ENCODE results near the gene CDCP2.
"Not testable (repeated sequence)": the region's sequence is repeated elsewhere in the genome, so short reads cannot be mapped to it uniquely, and the experiment has no call there.

CDCP2 gene

GRCh38 chr1:54118704-54119103 lies 34.1 kb downstream of the CDCP2 start:
- H3K27me3 Mint-ChIP-seq, result no peaks in the 10 kb centered on the region

GRCh38 chr1:54117815-54118563 lies 34.8 kb downstream of the CDCP2 start:
- no peak overlapping the region for H3K4me3 Mint-ChIP-seq
- no peak for ATAC-seq
- H3K36me3 Mint-ChIP-seq, result no peaks in the 10 kb centered on the region
- peaks cover 9% of the 10 kb centered on the region for H3K4me1 Mint-ChIP-seq
- no peaks in the 10 kb centered on the region for H3K27me3 Mint-ChIP-seq
- H3K27ac Mint-ChIP-seq, result no peak overlapping the region
- H3K9me3 Mint-ChIP-seq, result no peaks in the 10 kb centered on the region

More at GRCh38 chr1:54118704-54119103, 34.1 kb downstream of the CDCP2 start:
- Mint-ChIP-seq H3K9me3 (no peaks in the 10 kb centered on the region), H3K4me3 (no peak overlapping the region), H3K36me3 (no peaks in the 10 kb centered on the region), H3K27ac (no peak overlapping the region), H3K4me1 (peaks cover 9% of the 10 kb centered on the region)
- ATAC-seq, result no peak

GRCh38 chr1:54115520-54115919 lies 37.3 kb downstream of the CDCP2 start:
- Mint-ChIP-seq H3K27ac (no peak overlapping the region), H3K27me3 (no peaks in the 10 kb centered on the region), H3K4me1 (no peaks in the 10 kb centered on the region), H3K9me3 (no peaks in the 10 kb centered on the region), H3K4me3 (no peak overlapping the region), H3K36me3 (no peaks in the 10 kb centered on the region)
- no peak for ATAC-seq

GRCh38 chr1:54114955-54115354 lies 37.8 kb downstream of the CDCP2 start:
- H3K9me3 Mint-ChIP-seq, result no peaks in the 10 kb centered on the region
- no peak for ATAC-seq
- H3K27me3 Mint-ChIP-seq, result no peaks in the 10 kb centered on the region
- no peaks in the 10 kb centered on the region for H3K36me3 Mint-ChIP-seq
- H3K4me1 Mint-ChIP-seq, result no peaks in the 10 kb centered on the region
- H3K4me3 Mint-ChIP-seq, result no peak overlapping the region
- no peak overlapping the region for H3K27ac Mint-ChIP-seq

- Mint-ChIP-seq H3K4me1 (no peaks in the 10 kb centered on the region), H3K27me3 (no peaks in the 10 kb centered on the region), H3K9me3 (no peaks in the 10 kb centered on the region), H3K4me3 (no peak overlapping the region), H3K36me3 (no peaks in the 10 kb centered on the region), H3K27ac (no peak overlapping the region)
- no peak for ATAC-seq
Observed at GRCh38 chr1:54114001-54114400, 38.8 kb downstream of the CDCP2 start.

- H3K36me3 Mint-ChIP-seq, result no peaks in the 10 kb centered on the region
- no peaks in the 10 kb centered on the region for H3K27me3 Mint-ChIP-seq
- H3K4me1 Mint-ChIP-seq, result no peaks in the 10 kb centered on the region
- ATAC-seq, result no peak
- H3K27ac Mint-ChIP-seq, result no peak overlapping the region
- H3K9me3 Mint-ChIP-seq, result no peaks in the 10 kb centered on the region
- H3K4me3 Mint-ChIP-seq, result no peak overlapping the region
Observed at GRCh38 chr1:54112705-54113368, 40.0 kb downstream of the CDCP2 start.

- ATAC-seq, result no peak
- Mint-ChIP-seq H3K4me1 (no peaks in the 10 kb centered on the region), H3K9me3 (no peaks in the 10 kb centered on the region), H3K27me3 (no peaks in the 10 kb centered on the region), H3K36me3 (no peaks in the 10 kb centered on the region), H3K27ac (no peak overlapping the region), H3K4me3 (no peak overlapping the region)
Observed at GRCh38 chr1:54112027-54112426, 40.8 kb downstream of the CDCP2 start.

- H3K4me3 Mint-ChIP-seq, result no peak overlapping the region
- no peaks in the 10 kb centered on the region for H3K4me1 Mint-ChIP-seq
- no peak for ATAC-seq
- H3K27ac Mint-ChIP-seq, result no peak overlapping the region
- no peaks in the 10 kb centered on the region for H3K9me3 Mint-ChIP-seq
- H3K36me3 Mint-ChIP-seq, result no peaks in the 10 kb centered on the region
- H3K27me3 Mint-ChIP-seq, result no peaks in the 10 kb centered on the region
Observed at GRCh38 chr1:54111624-54112023, 41.2 kb downstream of the CDCP2 start.

- H3K4me1 Mint-ChIP-seq, result no peaks in the 10 kb centered on the region
- ATAC-seq, result no peak
- no peaks in the 10 kb centered on the region for H3K36me3 Mint-ChIP-seq
Observed at GRCh38 chr1:54110996-54111395, 41.8 kb downstream of the CDCP2 start.

GRCh38 chr1:54109129-54110090 lies 43.4 kb downstream of the CDCP2 start:
- Mint-ChIP-seq H3K4me3 (no peak overlapping the region), H3K4me1 (no peaks in the 10 kb centered on the region), H3K36me3 (no peaks in the 10 kb centered on the region), H3K9me3 (no peaks in the 10 kb centered on the region), H3K27me3 (no peaks in the 10 kb centered on the region), H3K27ac (no peak overlapping the region)
- ATAC-seq, result no peak

More at GRCh38 chr1:54110996-54111395, 41.8 kb downstream of the CDCP2 start:
- no peak overlapping the region for H3K27ac Mint-ChIP-seq
- H3K27me3 Mint-ChIP-seq, result no peaks in the 10 kb centered on the region
- no peak overlapping the region for H3K4me3 Mint-ChIP-seq
- H3K9me3 Mint-ChIP-seq, result no peaks in the 10 kb centered on the region

- Mint-ChIP-seq H3K36me3 (peaks cover 3% of the 10 kb centered on the region), H3K27me3 (no peaks in the 10 kb centered on the region), H3K4me3 (no peak overlapping the region), H3K9me3 (no peaks in the 10 kb centered on the region), H3K27ac (no peak overlapping the region), H3K4me1 (no peaks in the 10 kb centered on the region)
- no peak for ATAC-seq
Observed at GRCh38 chr1:54108156-54108555, 44.6 kb downstream of the CDCP2 start.

GRCh38 chr1:54107131-54107530 lies 45.7 kb downstream of the CDCP2 start:
- H3K4me3 Mint-ChIP-seq, result no peak overlapping the region
- H3K27me3 Mint-ChIP-seq, result no peaks in the 10 kb centered on the region
- peaks cover 13% of the 10 kb centered on the region for H3K36me3 Mint-ChIP-seq
- ATAC-seq, result no peak
- H3K9me3 Mint-ChIP-seq, result peaks cover 3% of the 10 kb centered on the region
- no peaks in the 10 kb centered on the region for H3K4me1 Mint-ChIP-seq
- no peak overlapping the region for H3K27ac Mint-ChIP-seq

- Mint-ChIP-seq H3K27ac (no peak overlapping the region), H3K4me1 (no peaks in the 10 kb centered on the region)
Observed at GRCh38 chr1:54105736-54106269, 47.0 kb downstream of the CDCP2 start.

GRCh38 chr1:54105080-54105479 lies 47.7 kb downstream of the CDCP2 start:
- H3K27me3 Mint-ChIP-seq, result no peaks in the 10 kb centered on the region
- ATAC-seq, result no peak
- H3K36me3 Mint-ChIP-seq, result peaks cover 33% of the 10 kb centered on the region
- H3K9me3 Mint-ChIP-seq, result peaks cover 6% of the 10 kb centered on the region
- no peak overlapping the region for H3K27ac Mint-ChIP-seq
- H3K4me1 Mint-ChIP-seq, result no peaks in the 10 kb centered on the region
- no peak overlapping the region for H3K4me3 Mint-ChIP-seq

More at GRCh38 chr1:54105736-54106269, 47.0 kb downstream of the CDCP2 start:
- ATAC-seq, result no peak
- Mint-ChIP-seq H3K36me3 (peaks cover 26% of the 10 kb centered on the region), H3K4me3 (no peak overlapping the region), H3K27me3 (no peaks in the 10 kb centered on the region), H3K9me3 (peaks cover 6% of the 10 kb centered on the region)

- not testable (repeated sequence) for H3K9me3 Mint-ChIP-seq, H3K4me3 Mint-ChIP-seq, H3K4me1 Mint-ChIP-seq, H3K27me3 Mint-ChIP-seq, ATAC-seq, H3K27ac Mint-ChIP-seq
- H3K36me3 Mint-ChIP-seq, result peaks cover 36% of the 10 kb centered on the region
Observed at GRCh38 chr1:54104613-54105012, 48.2 kb downstream of the CDCP2 start.
